KMS-11 (cell line): ENCODE results near the gene OCA2.

Experiments
- H2AFZ ChIP-seq: fragments of 200-600 bp; sonication (generic); 2 replicates; pipeline ENCODE4 v1.6.1; 2016; ENCODE audit warnings: antibody characterized with exemption, mixed run types, low read depth
- H3K27ac ChIP-seq: fragments of 200-600 bp; sonication (generic); 2 replicates; pipeline ENCODE4 v1.6.1; 2016; ENCODE audit warnings: mild to moderate bottlenecking, mixed run types
- H3K27me3 ChIP-seq: fragments of 200-600 bp; sonication (generic); 2 replicates; pipeline ENCODE4 v1.6.1; 2017; ENCODE audit warnings: mild to moderate bottlenecking, low read depth, mixed run types, moderate library complexity; ENCODE audit not compliant: insufficient read depth
- H3K36me3 ChIP-seq: fragments of 200-600 bp; sonication (generic); 2 replicates; pipeline ENCODE4 v1.6.1; 2017; ENCODE audit warnings: mild to moderate bottlenecking, mixed run types; ENCODE audit not compliant: insufficient read depth
- H3K4me1 ChIP-seq: fragments of 200-600 bp; sonication (generic); 2 replicates; pipeline ENCODE4 v1.6.1; 2016; ENCODE audit warnings: mild to moderate bottlenecking, low read depth, mixed run types; ENCODE audit not compliant: poor library complexity, severe bottlenecking
- H3K4me2 ChIP-seq: fragments of 200-600 bp; sonication (generic); 2 replicates; pipeline ENCODE4 v1.7.0; 2016; ENCODE audit warnings: mild to moderate bottlenecking, mixed run types
- H3K4me3 ChIP-seq: fragments of 200-600 bp; sonication (generic); IDR thresholded peaks from 2 replicates; pipeline ENCODE4 v1.6.1; 2017; ENCODE audit warnings: low read depth, low read length, mixed read lengths; ENCODE audit not compliant: insufficient read depth
- H3K79me2 ChIP-seq: fragments of 200-600 bp; sonication (generic); 2 replicates; pipeline ENCODE4 v1.6.1; 2016; ENCODE audit warnings: low read depth, mixed run types; ENCODE audit not compliant: insufficient read depth
- H3K9ac ChIP-seq: fragments of 200-600 bp; sonication (generic); 2 replicates; pipeline ENCODE4 v1.6.1; 2016; ENCODE audit warnings: mild to moderate bottlenecking, mixed run types
- H4K20me1 ChIP-seq: fragments of 200-600 bp; sonication (generic); 2 replicates; pipeline ENCODE4 v1.6.1; 2016; ENCODE audit warnings: mild to moderate bottlenecking, mixed run types; ENCODE audit not compliant: insufficient read depth
- TF ChIP-seq, protein P1 (sequence below): fragments of 200-600 bp; sonication (generic); conservative IDR thresholded peaks from 2 replicates; pipeline ENCODE4 v1.6.1; 2017; ENCODE audit warnings: low read depth, mild to moderate bottlenecking, antibody characterized with exemption, low read length, moderate library complexity, mixed read lengths

OCA2 gene

DNA sequence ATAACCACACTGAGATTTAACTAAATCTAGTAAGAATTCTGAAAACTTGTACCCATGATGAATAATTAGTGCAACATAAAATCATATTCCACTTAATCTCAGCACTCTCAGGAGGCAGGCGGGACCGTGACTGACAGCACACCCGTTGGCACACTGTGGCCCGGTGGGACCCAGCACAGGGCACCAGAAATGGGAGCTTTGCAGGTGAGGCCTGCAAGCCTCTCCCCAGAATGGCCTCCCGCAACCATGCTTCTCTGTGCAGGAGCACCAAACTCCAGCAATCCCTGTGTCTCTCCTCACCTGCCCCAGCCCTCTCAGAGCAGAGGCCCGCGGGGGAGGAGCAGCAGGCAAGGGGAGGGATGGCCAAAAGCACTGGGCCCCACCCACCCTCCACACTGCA is 31.5 kb upstream of the OCA2 start:
- no peak overlapping the region for H2AFZ ChIP-seq
- no peaks in the 10 kb centered on the region for H3K36me3 ChIP-seq
- no peak overlapping the region for H3K9ac ChIP-seq
- no peaks in the 10 kb centered on the region for H3K79me2 ChIP-seq
- H3K4me1 ChIP-seq: peaks cover 3% of the 10 kb centered on the region
- TF ChIP-seq, protein P1, sequence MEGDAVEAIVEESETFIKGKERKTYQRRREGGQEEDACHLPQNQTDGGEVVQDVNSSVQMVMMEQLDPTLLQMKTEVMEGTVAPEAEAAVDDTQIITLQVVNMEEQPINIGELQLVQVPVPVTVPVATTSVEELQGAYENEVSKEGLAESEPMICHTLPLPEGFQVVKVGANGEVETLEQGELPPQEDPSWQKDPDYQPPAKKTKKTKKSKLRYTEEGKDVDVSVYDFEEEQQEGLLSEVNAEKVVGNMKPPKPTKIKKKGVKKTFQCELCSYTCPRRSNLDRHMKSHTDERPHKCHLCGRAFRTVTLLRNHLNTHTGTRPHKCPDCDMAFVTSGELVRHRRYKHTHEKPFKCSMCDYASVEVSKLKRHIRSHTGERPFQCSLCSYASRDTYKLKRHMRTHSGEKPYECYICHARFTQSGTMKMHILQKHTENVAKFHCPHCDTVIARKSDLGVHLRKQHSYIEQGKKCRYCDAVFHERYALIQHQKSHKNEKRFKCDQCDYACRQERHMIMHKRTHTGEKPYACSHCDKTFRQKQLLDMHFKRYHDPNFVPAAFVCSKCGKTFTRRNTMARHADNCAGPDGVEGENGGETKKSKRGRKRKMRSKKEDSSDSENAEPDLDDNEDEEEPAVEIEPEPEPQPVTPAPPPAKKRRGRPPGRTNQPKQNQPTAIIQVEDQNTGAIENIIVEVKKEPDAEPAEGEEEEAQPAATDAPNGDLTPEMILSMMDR: no peak
- H3K4me3 ChIP-seq: no peak overlapping the region
- no peak overlapping the region for H3K4me2 ChIP-seq
- H3K27me3 ChIP-seq: no peaks in the 10 kb centered on the region
- H3K27ac ChIP-seq: no peak overlapping the region
- H4K20me1 ChIP-seq: no peaks in the 10 kb centered on the region

GRCh38 chr15:28129231-28129848 is 30.2 kb upstream of the OCA2 start:
- H4K20me1 ChIP-seq: no peaks in the 10 kb centered on the region
- no peak overlapping the region for H3K4me2 ChIP-seq
- no peaks in the 10 kb centered on the region for H3K27me3 ChIP-seq
- no peak overlapping the region for H3K4me3 ChIP-seq
- H3K36me3 ChIP-seq: no peaks in the 10 kb centered on the region
- H3K79me2 ChIP-seq: no peaks in the 10 kb centered on the region
- H3K27ac ChIP-seq: no peak overlapping the region
- TF ChIP-seq, protein P1: no peak
- H2AFZ ChIP-seq: no peak overlapping the region
- no peak overlapping the region for H3K9ac ChIP-seq
- H3K4me1 ChIP-seq: no peaks in the 10 kb centered on the region

DNA sequence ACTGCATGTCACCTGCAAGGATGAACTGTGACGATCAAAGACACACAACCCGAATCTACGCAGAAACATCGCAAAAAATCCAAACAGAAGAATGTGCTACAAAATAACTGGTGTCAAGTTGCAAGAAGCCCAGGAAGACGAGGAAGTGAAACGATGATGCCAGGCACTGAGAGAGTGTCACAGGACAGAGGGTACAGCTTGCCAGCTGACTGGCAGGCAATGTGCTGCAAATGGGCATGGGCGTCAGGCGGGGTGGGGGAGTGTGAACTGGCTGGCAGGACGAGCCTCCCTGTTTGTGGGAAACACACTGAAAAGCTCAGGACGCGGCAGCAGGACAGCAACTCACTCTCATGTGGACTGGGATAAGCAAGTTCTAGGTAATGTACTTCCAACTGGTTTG is 28.9 kb upstream of the OCA2 start:
- Histone ChIP-seq H3K4me3 (no peak overlapping the region), H3K27me3 (no peaks in the 10 kb centered on the region), H2AFZ (no peak overlapping the region), H3K4me1 (no peaks in the 10 kb centered on the region), H4K20me1 (no peaks in the 10 kb centered on the region), H3K4me2 (no peak overlapping the region), H3K36me3 (no peaks in the 10 kb centered on the region), H3K9ac (no peak overlapping the region), H3K79me2 (no peaks in the 10 kb centered on the region), H3K27ac (no peak overlapping the region)
- TF ChIP-seq, protein P1: no peak

DNA sequence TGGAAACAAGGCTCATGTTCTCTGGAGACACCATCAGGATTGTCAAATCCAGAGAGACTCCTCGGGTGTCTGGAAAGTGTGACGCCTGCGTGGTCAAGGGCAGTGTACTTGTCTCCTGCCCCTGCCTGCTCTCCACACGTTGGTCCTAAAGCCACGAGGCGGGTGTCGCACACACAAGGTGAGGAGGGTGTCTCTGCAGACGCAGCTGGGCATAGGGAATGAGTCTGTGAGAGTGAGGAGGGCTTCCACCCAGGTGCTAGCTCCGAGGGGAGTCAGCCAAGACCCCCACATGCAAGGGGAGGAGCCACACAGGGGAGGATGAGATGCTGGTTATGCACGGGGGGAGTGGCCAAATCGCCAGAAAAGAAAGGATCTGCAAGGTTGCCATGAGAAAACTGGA is 27.9 kb upstream of the OCA2 start:
- no peak overlapping the region for H3K4me3 ChIP-seq
- H3K79me2 ChIP-seq: no peaks in the 10 kb centered on the region
- H2AFZ ChIP-seq: no peak overlapping the region
- H3K4me2 ChIP-seq: no peak overlapping the region
- no peaks in the 10 kb centered on the region for H3K36me3 ChIP-seq
- H3K27me3 ChIP-seq: no peaks in the 10 kb centered on the region
- no peak overlapping the region for H3K9ac ChIP-seq
- no peaks in the 10 kb centered on the region for H4K20me1 ChIP-seq
- H3K4me1 ChIP-seq: no peaks in the 10 kb centered on the region
- H3K27ac ChIP-seq: no peak overlapping the region
- TF ChIP-seq, protein P1: no peak
